ENCODE data around the gene PPP1R1A. TPM values are rescaled to one million over a fixed set of nuclear protein-coding genes. Genes with fewer than 3 reads are reported as not detected.

Gene PPP1R1A
- total and polyA plus RNA-seq, 9 of the 15 experiments (the other 6 are each of a cell fraction or from before 2014, with no cell fraction given), result not detected

- TF ChIP-seq PRDM10 (IDR thresholded peaks at IDR 0.05; ENCODE audit: partially characterized antibody) (peak; percentile 84), THRB (CRISPR knock-in tag; conservative IDR thresholded peaks at IDR 0.05) (0 out of 2 replicates have a peak, but pooled peaks have one; percentile 70), TBL1XR1 (IDR thresholded peaks at IDR 0.05; ENCODE audit: low read length in 2 of 2) (no peak), ZNF280A (IDR thresholded peaks at IDR 0.05; ENCODE audit: low read depth, partially characterized antibody) (no peak), GTF2A2 (tag; IDR thresholded peaks at IDR 0.05) (no peak), ETV5 (CRISPR knock-in tag; IDR thresholded peaks at IDR 0.05; ENCODE audit: low read depth) (no peak), SP1 (CRISPR knock-in tag; IDR thresholded peaks at IDR 0.05) (no peak), HDAC6 (IDR thresholded peaks at IDR 0.05; ENCODE audit: low read depth, low read length) (no peak), SMAD4 (CRISPR knock-in tag; conservative IDR thresholded peaks at IDR 0.05) (no peak), ZZZ3 (IDR thresholded peaks at IDR 0.05) (no peak), ZNF644 (tag; IDR thresholded peaks at IDR 0.05; ENCODE audit: low read depth) (no peak), NFE2 (IDR thresholded peaks at IDR 0.05; ENCODE audit: low read depth) (no peak), RB1 (IDR thresholded peaks at IDR 0.05; ENCODE audit: low read depth) (no peak), MEF2D (tag; conservative IDR thresholded peaks at IDR 0.05; ENCODE audit: low read depth) (no peak), RNF2 (IDR thresholded peaks at IDR 0.05) (no peak), ZC3H4 (CRISPR knock-in tag; IDR thresholded peaks at IDR 0.05; ENCODE audit: borderline replicate concordance) (no peak), IRF1 (CRISPR knock-in tag; IDR thresholded peaks at IDR 0.05; ENCODE audit: borderline replicate concordance) (no peak), CBFA2T3 (IDR thresholded peaks at IDR 0.05) (no peak), MXI1 (IDR thresholded peaks at IDR 0.05; ENCODE audit: low read depth, low read length) (no peak), ZNF551 (CRISPR knock-in tag; IDR thresholded peaks at IDR 0.05) (no peak), ESRRB (CRISPR knock-in tag; IDR thresholded peaks at IDR 0.05; ENCODE audit: borderline replicate concordance) (no peak), PRMT5 (CRISPR knock-in tag; IDR thresholded peaks at IDR 0.05) (no peak), NFYB (IDR thresholded peaks at IDR 0.05; ENCODE audit: extremely low read depth, insufficient read length) (peak; percentile 82), CBFB (CRISPR knock-in tag; IDR thresholded peaks at IDR 0.05) (no peak)
Observed at GRCh38 chr12:54560374-54560858, 28.0 kb downstream of the PPP1R1A start (continued).
